K562 (cell line): ENCODE data around the gene LONRF2. TPM values are rescaled to one million over a fixed set of nuclear protein-coding genes. Genes with fewer than 3 reads are reported as not detected.

Experiments used
- BRCA1 ChIP-seq, 2 experiments: fragments of 450-650 bp in 1 of 2; sonication (generic) in 1 of 2; formaldehyde crosslinking in 1 of 2; IDR thresholded peaks; 2 replicates each; pipeline versions ENCODE4 v1.5.0 to v1.6.1; 2017 to 2020; ENCODE audit warnings: mild to moderate bottlenecking in 1 of 2, missing genetic modification reagents in 1 of 2
- CHCHD3 ChIP-seq: fragments of 250-450 bp; sonication (Bioruptor Pico); IDR thresholded peaks from 2 replicates; pipeline ENCODE4 v2.1.2; 2022; ENCODE audit warnings: mild to moderate bottlenecking
- FOXJ3 ChIP-seq: sonication (generic); formaldehyde crosslinking; IDR thresholded peaks from 2 replicates; pipeline ENCODE4 v1.4.0; 2020; ENCODE audit warnings: mild to moderate bottlenecking, missing genetic modification reagents
- GABPA ChIP-seq: fragments of 200-800 bp; sonication (Bioruptor generic); conservative IDR thresholded peaks from 2 replicates; pipeline ENCODE4 v1.6.1; 2016; ENCODE audit warnings: low read depth, missing genetic modification characterization, missing compliant biosample characterization
- L3MBTL2 ChIP-seq: fragments of 450-650 bp; IDR thresholded peaks from 2 replicates; pipeline ENCODE4 v1.6.1; 2016; ENCODE audit warnings: mild to moderate bottlenecking, moderate library complexity
- MECOM ChIP-seq: fragments of 250-450 bp; sonication (Bioruptor Pico); IDR thresholded peaks from 2 replicates; pipeline ENCODE4 v1.8.0; 2022; ENCODE audit warnings: inconsistent platforms
- NFRKB ChIP-seq: fragments of 450-650 bp; IDR thresholded peaks from 2 replicates; pipeline ENCODE4 v1.6.1; 2016; ENCODE audit warnings: low read depth
- POLR2AphosphoS2 ChIP-seq: IDR thresholded peaks from 2 replicates; pipeline ENCODE4 v1.6.1; 2012; ENCODE audit warnings: low read length, improper control_type of control experiment
- RBBP5 ChIP-seq: fragments of 200-600 bp; sonication (generic); IDR thresholded peaks from 2 replicates; pipeline ENCODE4 v1.6.1; 2012; ENCODE audit warnings: borderline replicate concordance, mild to moderate bottlenecking, low read length, control low read depth, inconsistent platforms; ENCODE audit not compliant: insufficient read depth, poor library complexity, severe bottlenecking
- RNF2 ChIP-seq: sonication (generic); IDR thresholded peaks from 2 replicates; pipeline ENCODE4 v1.6.1; 2016
- SRF ChIP-seq, 2 experiments: fragments of 250-450, 450-650 bp in 1 of 2; sonication (Bioruptor Pico) in 1 of 2; sonication (generic) in 1 of 2; formaldehyde crosslinking; IDR thresholded peaks; 2 replicates each; pipeline versions ENCODE4 v1.5.0 to v1.5.1; 2020 to 2022; ENCODE audit warnings: mild to moderate bottlenecking in 1 of 2, missing genetic modification reagents in 1 of 2
- TAF15 ChIP-seq: fragments of 200-400 bp; formaldehyde crosslinking; IDR thresholded peaks from 2 replicates; pipeline ENCODE4 v1.6.1; 2017; ENCODE audit warnings: mild to moderate bottlenecking, low read depth, low read length, moderate library complexity
- TCFL5 ChIP-seq: fragments of 250-450 bp; sonication (Bioruptor Pico); conservative IDR thresholded peaks from 2 replicates; pipeline ENCODE4 v1.6.1; 2021; ENCODE audit warnings: mild to moderate bottlenecking, moderate library complexity, matching md5 sums
- ZFP30 ChIP-seq: fragments of 250-450 bp; sonication (Bioruptor Pico); IDR thresholded peaks from 2 replicates; pipeline ENCODE4 v1.8.0; 2022; ENCODE audit warnings: moderate library complexity, mild to moderate bottlenecking, inconsistent platforms, borderline replicate concordance
- ZNF41 ChIP-seq: fragments of 250-450 bp; sonication (Bioruptor Pico); conservative IDR thresholded peaks from 2 replicates; pipeline ENCODE4 v1.4.0; 2020; ENCODE audit warnings: mild to moderate bottlenecking
- ZNF695 ChIP-seq: fragments of 450-650 bp; formaldehyde crosslinking; IDR thresholded peaks from 2 replicates; pipeline ENCODE4 v1.4.0; 2020; ENCODE audit warnings: mild to moderate bottlenecking, moderate library complexity
- polyA plus RNA-seq, 8 experiments: library from polyadenylated mRNA; depleted of rRNA in 4 of 8; stranded (reverse) in 5 of 8; unstranded in 3 of 8; fragments of >200 nt; fragmentation: Nextera tagmentation in 2 of 8; fragmentation: Illumina TruSeq in 1 of 8; extraction: Ambion mirVana in 2 of 8; extraction: Trizol in 1 of 8; gene quantifications; 2 replicates each; pipeline versions ENCODE4 v1.2.1 to v1.2.3, GENCODE V29; 2011 to 2014; ENCODE audit warnings: inconsistent platforms in 1 of 8, missing spikeins in 1 of 8
- total RNA-seq, 7 experiments: library from RNA; depleted of rRNA in 6 of 7; stranded (reverse); fragments of >200 nt in 6 of 7; fragmentation: Illumina TruSeq in 2 of 7; extraction: Trizol in 2 of 7; gene quantifications; 2 replicates each; pipeline versions ENCODE4 v1.2.1 to v1.2.3, GENCODE V29; 2011 to 2021; ENCODE audit warnings: low replicate concordance in 1 of 7
- TF ChIP-seq, protein P1 (sequence below): fragments of 250-450 bp; sonication (Bioruptor Pico); IDR thresholded peaks from 2 replicates; pipeline ENCODE4 v1.5.0; 2022; ENCODE audit warnings: mild to moderate bottlenecking
- TF ChIP-seq, protein P2 (sequence below), 2 experiments: fragments of 250-450 bp in 1 of 2; fragments of 450-650 bp in 1 of 2; sonication (Bioruptor Pico) in 1 of 2; IDR thresholded peaks; 2 replicates each; pipeline versions ENCODE4 v1.6.1 to v1.8.0; 2016 to 2021; ENCODE audit warnings: mild to moderate bottlenecking in 2 of 2, moderate library complexity in 2 of 2, missing compliant biosample characterization in 1 of 2, missing genetic modification characterization in 1 of 2
- TF ChIP-seq, protein P3 (sequence below): sonication (generic); formaldehyde crosslinking; IDR thresholded peaks from 2 replicates; pipeline ENCODE4 v1.8.0; 2022; ENCODE audit warnings: mild to moderate bottlenecking, missing genetic modification reagents
- TF ChIP-seq, protein P4 (sequence below): fragments of 250-450 bp; sonication (Bioruptor Pico); IDR thresholded peaks from 2 replicates; pipeline ENCODE4 v1.5.0; 2021
- TF ChIP-seq, protein P5 (sequence below): IDR thresholded peaks from 2 replicates; pipeline ENCODE4 v1.6.1; 2011; ENCODE audit warnings: borderline replicate concordance, low read depth, mild to moderate bottlenecking, moderate library complexity, low read length; ENCODE audit not compliant: insufficient read depth, poor library complexity, severe bottlenecking

Gene LONRF2
- total and polyA plus RNA-seq, 9 of the 15 experiments (the other 6 are each of a cell fraction or from before 2014, with no cell fraction given): 0.35 to 5.0 (median 2.7) TPM

DNA sequence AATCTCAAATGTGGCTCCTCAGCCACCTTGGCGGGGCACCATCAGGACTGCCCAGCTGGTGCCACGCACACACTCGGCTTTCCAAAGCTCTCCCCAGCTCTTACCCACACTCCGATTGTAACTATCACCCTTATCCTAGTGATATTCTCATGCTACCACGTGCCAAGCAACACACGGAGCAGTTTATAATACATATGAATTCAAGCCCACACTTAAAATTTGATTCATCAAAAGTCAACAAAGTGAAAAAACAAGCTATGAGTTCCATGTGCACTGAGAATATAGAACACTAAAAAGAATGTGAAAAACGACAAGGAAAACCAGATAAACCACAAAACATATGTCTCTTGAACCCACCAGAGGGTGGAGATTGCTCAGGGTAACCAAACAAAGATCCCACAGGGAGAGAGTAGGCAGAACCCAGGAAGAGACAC is 31.6 kb downstream of the LONRF2 start (continued):
- TF ChIP-seq, protein P1, sequence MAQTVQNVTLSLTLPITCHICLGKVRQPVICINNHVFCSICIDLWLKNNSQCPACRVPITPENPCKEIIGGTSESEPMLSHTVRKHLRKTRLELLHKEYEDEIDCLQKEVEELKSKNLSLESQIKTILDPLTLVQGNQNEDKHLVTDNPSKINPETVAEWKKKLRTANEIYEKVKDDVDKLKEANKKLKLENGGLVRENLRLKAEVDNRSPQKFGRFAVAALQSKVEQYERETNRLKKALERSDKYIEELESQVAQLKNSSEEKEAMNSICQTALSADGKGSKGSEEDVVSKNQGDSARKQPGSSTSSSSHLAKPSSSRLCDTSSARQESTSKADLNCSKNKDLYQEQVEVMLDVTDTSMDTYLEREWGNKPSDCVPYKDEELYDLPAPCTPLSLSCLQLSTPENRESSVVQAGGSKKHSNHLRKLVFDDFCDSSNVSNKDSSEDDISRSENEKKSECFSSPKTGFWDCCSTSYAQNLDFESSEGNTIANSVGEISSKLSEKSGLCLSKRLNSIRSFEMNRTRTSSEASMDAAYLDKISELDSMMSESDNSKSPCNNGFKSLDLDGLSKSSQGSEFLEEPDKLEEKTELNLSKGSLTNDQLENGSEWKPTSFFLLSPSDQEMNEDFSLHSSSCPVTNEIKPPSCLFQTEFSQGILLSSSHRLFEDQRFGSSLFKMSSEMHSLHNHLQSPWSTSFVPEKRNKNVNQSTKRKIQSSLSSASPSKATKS: no peak
- TF ChIP-seq, protein P2, sequence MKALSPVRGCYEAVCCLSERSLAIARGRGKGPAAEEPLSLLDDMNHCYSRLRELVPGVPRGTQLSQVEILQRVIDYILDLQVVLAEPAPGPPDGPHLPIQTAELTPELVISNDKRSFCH (CRISPR knock-in tag; IDR thresholded peaks at IDR 0.05): no peak
- TF ChIP-seq, protein P2 (tag; IDR thresholded peaks at IDR 0.05): no peak
- TF ChIP-seq TCFL5 (CRISPR knock-in tag): no peak
- TF ChIP-seq POLR2AphosphoS2: no peak
- TF ChIP-seq, protein P3, sequence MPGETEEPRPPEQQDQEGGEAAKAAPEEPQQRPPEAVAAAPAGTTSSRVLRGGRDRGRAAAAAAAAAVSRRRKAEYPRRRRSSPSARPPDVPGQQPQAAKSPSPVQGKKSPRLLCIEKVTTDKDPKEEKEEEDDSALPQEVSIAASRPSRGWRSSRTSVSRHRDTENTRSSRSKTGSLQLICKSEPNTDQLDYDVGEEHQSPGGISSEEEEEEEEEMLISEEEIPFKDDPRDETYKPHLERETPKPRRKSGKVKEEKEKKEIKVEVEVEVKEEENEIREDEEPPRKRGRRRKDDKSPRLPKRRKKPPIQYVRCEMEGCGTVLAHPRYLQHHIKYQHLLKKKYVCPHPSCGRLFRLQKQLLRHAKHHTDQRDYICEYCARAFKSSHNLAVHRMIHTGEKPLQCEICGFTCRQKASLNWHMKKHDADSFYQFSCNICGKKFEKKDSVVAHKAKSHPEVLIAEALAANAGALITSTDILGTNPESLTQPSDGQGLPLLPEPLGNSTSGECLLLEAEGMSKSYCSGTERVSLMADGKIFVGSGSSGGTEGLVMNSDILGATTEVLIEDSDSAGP (CRISPR knock-in tag): no peak
- TF ChIP-seq MECOM: no peak
- TF ChIP-seq, protein P4, sequence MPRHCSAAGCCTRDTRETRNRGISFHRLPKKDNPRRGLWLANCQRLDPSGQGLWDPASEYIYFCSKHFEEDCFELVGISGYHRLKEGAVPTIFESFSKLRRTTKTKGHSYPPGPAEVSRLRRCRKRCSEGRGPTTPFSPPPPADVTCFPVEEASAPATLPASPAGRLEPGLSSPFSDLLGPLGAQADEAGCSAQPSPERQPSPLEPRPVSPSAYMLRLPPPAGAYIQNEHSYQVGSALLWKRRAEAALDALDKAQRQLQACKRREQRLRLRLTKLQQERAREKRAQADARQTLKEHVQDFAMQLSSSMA (CRISPR knock-in tag): no peak
- no peak for TF ChIP-seq CHCHD3 (CRISPR knock-in tag)
- no peak for TF ChIP-seq BRCA1 (IDR thresholded peaks at IDR 0.05)
- no peak for TF ChIP-seq BRCA1 (CRISPR knock-in tag; IDR thresholded peaks at IDR 0.05)
- no peak for TF ChIP-seq ZFP30 (CRISPR knock-in tag)
- TF ChIP-seq SRF (CRISPR knock-in tag; IDR thresholded peaks at IDR 0.05): no peak
- peak; percentile 32 for TF ChIP-seq RBBP5
- no peak for TF ChIP-seq TAF15
- TF ChIP-seq GABPA (tag): 0 out of 2 replicates have a peak, but pooled peaks have one; percentile 39
- no peak for TF ChIP-seq RNF2
- peak; percentile 57; the same call in 1 of the 2 replicates for TF ChIP-seq L3MBTL2
- TF ChIP-seq ZNF41 (CRISPR knock-in tag): no peak
- TF ChIP-seq, protein P5, sequence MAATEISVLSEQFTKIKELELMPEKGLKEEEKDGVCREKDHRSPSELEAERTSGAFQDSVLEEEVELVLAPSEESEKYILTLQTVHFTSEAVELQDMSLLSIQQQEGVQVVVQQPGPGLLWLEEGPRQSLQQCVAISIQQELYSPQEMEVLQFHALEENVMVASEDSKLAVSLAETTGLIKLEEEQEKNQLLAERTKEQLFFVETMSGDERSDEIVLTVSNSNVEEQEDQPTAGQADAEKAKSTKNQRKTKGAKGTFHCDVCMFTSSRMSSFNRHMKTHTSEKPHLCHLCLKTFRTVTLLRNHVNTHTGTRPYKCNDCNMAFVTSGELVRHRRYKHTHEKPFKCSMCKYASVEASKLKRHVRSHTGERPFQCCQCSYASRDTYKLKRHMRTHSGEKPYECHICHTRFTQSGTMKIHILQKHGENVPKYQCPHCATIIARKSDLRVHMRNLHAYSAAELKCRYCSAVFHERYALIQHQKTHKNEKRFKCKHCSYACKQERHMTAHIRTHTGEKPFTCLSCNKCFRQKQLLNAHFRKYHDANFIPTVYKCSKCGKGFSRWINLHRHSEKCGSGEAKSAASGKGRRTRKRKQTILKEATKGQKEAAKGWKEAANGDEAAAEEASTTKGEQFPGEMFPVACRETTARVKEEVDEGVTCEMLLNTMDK: no peak
- peak; percentile 28; the same call in 1 of the 2 replicates for TF ChIP-seq NFRKB
- no peak for TF ChIP-seq ZNF695 (CRISPR knock-in tag)
- TF ChIP-seq FOXJ3 (CRISPR knock-in tag): no peak
